NCI-H2081 (cell line): ENCODE measurements around the gene DTNA.

Experiments used
- DNase-seq, 2 experiments: peaks; one replicate each; lab custom pipeline; 2025; lab: John Stamatoyannopoulos, UW

The DTNA gene

GRCh38 chr18:34771958-34772357 lies 61.9 kb downstream of the DTNA start:
- DNase-seq = no peak

GRCh38 chr18:34772887-34773286 lies 62.8 kb downstream of the DTNA start:
- DNase-seq = no peak

GRCh38 chr18:34773378-34773777 lies 63.3 kb downstream of the DTNA start:
- no peak for DNase-seq

- DNase-seq = peak; percentile 17 to 53
Measured at GRCh38 chr18:34773961-34774766, 64.1 kb downstream of the DTNA start.

- no peak for DNase-seq
Measured at GRCh38 chr18:34775461-34775860, 65.4 kb downstream of the DTNA start.

GRCh38 chr18:34779112-34779511 lies 69.0 kb downstream of the DTNA start:
- no peak for DNase-seq

- DNase-seq = no peak
Measured at GRCh38 chr18:34780856-34781255, 70.8 kb downstream of the DTNA start.

- DNase-seq = no peak
Measured at GRCh38 chr18:34783501-34783900, 73.4 kb downstream of the DTNA start.

GRCh38 chr18:34786162-34786741 lies 76.2 kb downstream of the DTNA start:
- no peak for DNase-seq

- DNase-seq = peak; percentile 69 to 74
Measured at GRCh38 chr18:34787931-34788532, 77.9 kb downstream of the DTNA start.

- no peak for DNase-seq
Measured at GRCh38 chr18:34789768-34790344, 79.8 kb downstream of the DTNA start.

- DNase-seq = no peak
Measured at GRCh38 chr18:34794348-34794747, 84.2 kb downstream of the DTNA start.

- DNase-seq = no peak
Measured at GRCh38 chr18:34795070-34795732, 85.1 kb downstream of the DTNA start.

- no peak for DNase-seq
Measured at GRCh38 chr18:34796035-34796657, 86.0 kb downstream of the DTNA start.

- DNase-seq = no peak
Measured at GRCh38 chr18:34799291-34799690, 89.2 kb downstream of the DTNA start.

GRCh38 chr18:34800381-34800780 lies 90.3 kb downstream of the DTNA start:
- DNase-seq = no peak

- DNase-seq = no peak
Measured at GRCh38 chr18:34801774-34802173, 91.7 kb downstream of the DTNA start.

- peak in 1 of 2 experiments; percentile 25 for DNase-seq
Measured at GRCh38 chr18:34802959-34803358, 92.9 kb downstream of the DTNA start.

- DNase-seq = no peak
Measured at GRCh38 chr18:34803877-34804400, 93.8 kb downstream of the DTNA start.

- no peak for DNase-seq
Measured at GRCh38 chr18:34805103-34805877, 95.2 kb downstream of the DTNA start.

- no peak for DNase-seq
Measured at GRCh38 chr18:34805878-34806351, 95.8 kb downstream of the DTNA start.
